ENCODE results near the gene CDKN2B. TPM values are rescaled to one million over a fixed set of nuclear protein-coding genes. Genes with fewer than 3 reads are reported as not detected.

CDKN2B gene
- polyA plus RNA-seq, 1 of the 3 experiments (the other 2 are of a cell fraction), result 6.3 TPM

DNA sequence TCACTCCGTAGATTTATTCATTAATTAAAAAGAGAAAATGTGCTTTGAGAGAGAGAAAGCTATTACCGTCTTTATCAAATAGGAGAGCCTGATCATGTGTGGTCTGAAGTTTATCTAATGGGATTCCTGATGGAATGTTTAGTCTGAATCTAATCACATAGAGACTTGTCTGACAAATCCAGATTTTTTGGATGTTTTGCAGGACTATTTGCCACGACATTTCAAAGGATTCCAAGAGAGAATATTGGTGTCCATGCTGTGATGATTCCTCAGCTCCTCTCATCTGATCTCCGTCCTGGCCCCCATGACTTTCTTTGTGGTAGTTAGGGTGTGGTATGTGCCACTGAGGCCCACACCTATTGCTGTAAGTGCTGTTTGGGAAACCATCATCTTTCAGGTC lies 20.1 kb upstream of the CDKN2B start:
- H3K27me3 ChIP-seq (ENCODE audit: insufficient read depth), result no peaks in the 10 kb centered on the region
- ChIA-PET POLR2A (no interaction called here), CTCF (interaction anchor here (0.6 to 2.8 kb wide), 7 partner anchors 8 to 216 kb away, joined by 3 to 13 read pairs (median 5); partner anchors contain the start of gene CDKN2B)
- no peaks in the 10 kb centered on the region for H4K20me1 ChIP-seq (ENCODE audit: insufficient read depth)
- no peaks in the 10 kb centered on the region for H3K9me2 ChIP-seq
- WGBS (ENCODE audit: low lambda C conversion rate), result 28% methylated on average over 4 of the region's 4 CpGs
- no peak for TF ChIP-seq SMC3 (IDR thresholded peaks at IDR 0.05; ENCODE audit: low read depth, low read length)
- no peak for TF ChIP-seq MEF2A (IDR thresholded peaks at IDR 0.05; ENCODE audit: borderline replicate concordance, low read depth)
- no peak overlapping the region for H2AFZ ChIP-seq (ENCODE audit: low read depth)
- H3K4me2 ChIP-seq, result no peak overlapping the region
- H3K9me3 ChIP-seq, result no peaks in the 10 kb centered on the region
- no peaks in the 10 kb centered on the region for H3K36me3 ChIP-seq (replicated peaks in 1 of 2; ENCODE audit: control insufficient read depth in 1 of 2, insufficient read depth in 2 of 2, low read length in 1 of 2)
- H3K4me1 ChIP-seq (ENCODE audit: control insufficient read depth in 1 of 2, insufficient read depth in 2 of 2, low read depth in 1 of 2, low read length in 1 of 2), result no peaks in the 10 kb centered on the region
- H3K9ac ChIP-seq, result no peak overlapping the region
- H3K4me3 ChIP-seq (ENCODE audit: low read depth in 2 of 2, low read length in 1 of 2), result no peak overlapping the region
- no peaks in the 10 kb centered on the region for H3K79me2 ChIP-seq (ENCODE audit: insufficient read depth)
- no peak for DNase-seq
- H3K27ac ChIP-seq (ENCODE audit: low read depth in 2 of 2, low read length in 1 of 2), result no peak overlapping the region
- H3F3A ChIP-seq (replicated peaks; ENCODE audit: insufficient read depth), result peaks cover 6% of the 10 kb centered on the region

DNA sequence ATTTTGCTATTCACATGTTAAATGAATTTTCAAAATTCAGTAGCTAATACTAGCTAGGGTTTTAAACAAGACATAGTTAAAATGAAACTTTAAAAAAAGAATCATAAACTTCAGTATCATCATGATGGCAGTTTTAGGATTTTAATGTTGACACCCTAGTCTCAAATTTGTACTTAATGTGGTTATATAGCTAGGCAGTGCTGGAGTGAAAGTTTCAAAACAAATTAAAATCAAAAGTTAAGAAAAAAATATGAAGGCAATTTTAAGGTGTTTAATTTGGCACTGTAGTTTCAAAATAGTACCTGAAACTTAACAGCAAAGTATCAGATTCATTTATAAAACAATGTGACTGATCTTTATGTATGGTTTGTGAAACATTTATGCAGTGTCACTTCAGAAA lies 19.3 kb upstream of the CDKN2B start:
- Histone ChIP-seq H3K27ac (ENCODE audit: low read depth in 2 of 2, low read length in 1 of 2) (no peak overlapping the region), H3K27me3 (ENCODE audit: insufficient read depth) (no peaks in the 10 kb centered on the region), H3K4me2 (no peak overlapping the region), H3K36me3 (replicated peaks in 1 of 2; ENCODE audit: control insufficient read depth in 1 of 2, insufficient read depth in 2 of 2, low read length in 1 of 2) (no peaks in the 10 kb centered on the region), H3K9me3 (no peaks in the 10 kb centered on the region), H3F3A (replicated peaks; ENCODE audit: insufficient read depth) (peaks cover 6% of the 10 kb centered on the region), H3K9ac (no peak overlapping the region), H3K4me1 (ENCODE audit: control insufficient read depth in 1 of 2, insufficient read depth in 2 of 2, low read depth in 1 of 2, low read length in 1 of 2) (no peaks in the 10 kb centered on the region), H3K9me2 (no peaks in the 10 kb centered on the region), H3K4me3 (ENCODE audit: low read depth in 2 of 2, low read length in 1 of 2) (no peak overlapping the region), H2AFZ (ENCODE audit: low read depth) (no peak overlapping the region), H3K79me2 (ENCODE audit: insufficient read depth) (no peaks in the 10 kb centered on the region), H4K20me1 (ENCODE audit: insufficient read depth) (no peaks in the 10 kb centered on the region)
- DNase-seq, result no peak
- TF ChIP-seq NFIC (IDR thresholded peaks at IDR 0.05; ENCODE audit: borderline replicate concordance) (no peak), TCF12 (IDR thresholded peaks at IDR 0.05) (no peak), GABPA (IDR thresholded peaks at IDR 0.05; ENCODE audit: low read depth) (no peak), JUND (IDR thresholded peaks at IDR 0.05) (no peak), CHD2 (IDR thresholded peaks at IDR 0.05; ENCODE audit: low read length, partially characterized antibody) (no peak), RCOR1 (IDR thresholded peaks at IDR 0.05; ENCODE audit: low read length) (no peak), SIN3A (IDR thresholded peaks at IDR 0.05; ENCODE audit: borderline replicate concordance, low read depth, low read length) (no peak), TAF1 (IDR thresholded peaks at IDR 0.05; ENCODE audit: borderline replicate concordance, low read depth, low read length) (no peak), FOXM1 (IDR thresholded peaks at IDR 0.05; ENCODE audit: low read depth) (no peak), YY1 (IDR thresholded peaks at IDR 0.05; ENCODE audit: low read depth) (no peak), FOXJ3 (CRISPR knock-in tag; IDR thresholded peaks at IDR 0.05) (no peak), EP300 (IDR thresholded peaks at IDR 0.05; ENCODE audit: borderline replicate concordance in 1 of 2, low read depth in 1 of 2, low read length in 1 of 2) (no peak), POLR2AphosphoS5 (IDR thresholded peaks at IDR 0.05; ENCODE audit: low read depth, low read length) (no peak), ELF1 (IDR thresholded peaks at IDR 0.05) (no peak), FOSL2 (IDR thresholded peaks at IDR 0.05; ENCODE audit: borderline replicate concordance, low read depth) (no peak), MXI1 (IDR thresholded peaks at IDR 0.05; ENCODE audit: low read depth, low read length) (no peak)
- TF ChIP-seq, protein P1, sequence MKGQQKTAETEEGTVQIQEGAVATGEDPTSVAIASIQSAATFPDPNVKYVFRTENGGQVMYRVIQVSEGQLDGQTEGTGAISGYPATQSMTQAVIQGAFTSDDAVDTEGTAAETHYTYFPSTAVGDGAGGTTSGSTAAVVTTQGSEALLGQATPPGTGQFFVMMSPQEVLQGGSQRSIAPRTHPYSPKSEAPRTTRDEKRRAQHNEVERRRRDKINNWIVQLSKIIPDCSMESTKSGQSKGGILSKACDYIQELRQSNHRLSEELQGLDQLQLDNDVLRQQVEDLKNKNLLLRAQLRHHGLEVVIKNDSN (IDR thresholded peaks at IDR 0.05; ENCODE audit: borderline replicate concordance, low read depth), result no peak
- TF ChIP-seq, protein P2, sequence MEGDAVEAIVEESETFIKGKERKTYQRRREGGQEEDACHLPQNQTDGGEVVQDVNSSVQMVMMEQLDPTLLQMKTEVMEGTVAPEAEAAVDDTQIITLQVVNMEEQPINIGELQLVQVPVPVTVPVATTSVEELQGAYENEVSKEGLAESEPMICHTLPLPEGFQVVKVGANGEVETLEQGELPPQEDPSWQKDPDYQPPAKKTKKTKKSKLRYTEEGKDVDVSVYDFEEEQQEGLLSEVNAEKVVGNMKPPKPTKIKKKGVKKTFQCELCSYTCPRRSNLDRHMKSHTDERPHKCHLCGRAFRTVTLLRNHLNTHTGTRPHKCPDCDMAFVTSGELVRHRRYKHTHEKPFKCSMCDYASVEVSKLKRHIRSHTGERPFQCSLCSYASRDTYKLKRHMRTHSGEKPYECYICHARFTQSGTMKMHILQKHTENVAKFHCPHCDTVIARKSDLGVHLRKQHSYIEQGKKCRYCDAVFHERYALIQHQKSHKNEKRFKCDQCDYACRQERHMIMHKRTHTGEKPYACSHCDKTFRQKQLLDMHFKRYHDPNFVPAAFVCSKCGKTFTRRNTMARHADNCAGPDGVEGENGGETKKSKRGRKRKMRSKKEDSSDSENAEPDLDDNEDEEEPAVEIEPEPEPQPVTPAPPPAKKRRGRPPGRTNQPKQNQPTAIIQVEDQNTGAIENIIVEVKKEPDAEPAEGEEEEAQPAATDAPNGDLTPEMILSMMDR (IDR thresholded peaks at IDR 0.05), result no peak
- TF ChIP-seq, protein P3, sequence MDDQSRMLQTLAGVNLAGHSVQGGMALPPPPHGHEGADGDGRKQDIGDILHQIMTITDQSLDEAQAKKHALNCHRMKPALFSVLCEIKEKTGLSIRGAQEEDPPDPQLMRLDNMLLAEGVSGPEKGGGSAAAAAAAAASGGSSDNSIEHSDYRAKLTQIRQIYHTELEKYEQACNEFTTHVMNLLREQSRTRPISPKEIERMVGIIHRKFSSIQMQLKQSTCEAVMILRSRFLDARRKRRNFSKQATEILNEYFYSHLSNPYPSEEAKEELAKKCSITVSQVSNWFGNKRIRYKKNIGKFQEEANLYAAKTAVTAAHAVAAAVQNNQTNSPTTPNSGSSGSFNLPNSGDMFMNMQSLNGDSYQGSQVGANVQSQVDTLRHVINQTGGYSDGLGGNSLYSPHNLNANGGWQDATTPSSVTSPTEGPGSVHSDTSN (IDR thresholded peaks at IDR 0.05), result no peak
- CTCF ChIA-PET, result interaction anchor here (0.6 to 2.8 kb wide), 7 partner anchors 9 to 215 kb away, joined by 3 to 13 read pairs (median 5); partner anchors contain the start of gene CDKN2B
- POLR2A ChIA-PET, result no interaction called here

Data from SK-N-SH (cell line).